HUES64 (cell line): Measurements from ENCODE around the gene PDE4DIP.
"Not testable (repeated sequence)": the region's sequence is repeated elsewhere in the genome, so short reads cannot be mapped to it uniquely, and the experiment has no call there.

Experiments used
- H3K27ac ChIP-seq: 2 replicates; pipeline ENCODE4 v1.7.0; 2013; ENCODE audit warnings: low read depth, low read length, inconsistent platforms
- H3K27me3 ChIP-seq: 2 replicates; pipeline ENCODE4 v1.6.1; 2013; ENCODE audit warnings: mild to moderate bottlenecking, low read length; ENCODE audit not compliant: insufficient read depth
- H3K36me3 ChIP-seq: 2 replicates; pipeline ENCODE4 v1.6.1; 2013; ENCODE audit warnings: mild to moderate bottlenecking, low read length; ENCODE audit not compliant: insufficient read depth
- H3K4me1 ChIP-seq: 2 replicates; pipeline ENCODE4 v1.6.1; 2013; ENCODE audit warnings: mild to moderate bottlenecking, low read length, moderate library complexity; ENCODE audit not compliant: insufficient read depth
- H3K4me3 ChIP-seq: 2 replicates; pipeline ENCODE4 v1.5.1; 2013; ENCODE audit warnings: mild to moderate bottlenecking, low read length, moderate library complexity
- H3K9ac ChIP-seq: 2 replicates; pipeline ENCODE4 v1.6.1; 2013; ENCODE audit warnings: mild to moderate bottlenecking, low read depth, low read length
- H3K9me3 ChIP-seq: 2 replicates; pipeline ENCODE4 v1.6.1; 2013; ENCODE audit warnings: low read depth, low read length; ENCODE audit not compliant: insufficient read depth
- WGBS: fragments of 150-250, 120-280 bp; methylation state at CpG from one replicate; pipeline ENCODE4 v1.1.7; 2013; ENCODE audit warnings: missing lambda C conversion rate; 5-methylcytosine and 5-hydroxymethylcytosine counted together

PDE4DIP gene

DNA sequence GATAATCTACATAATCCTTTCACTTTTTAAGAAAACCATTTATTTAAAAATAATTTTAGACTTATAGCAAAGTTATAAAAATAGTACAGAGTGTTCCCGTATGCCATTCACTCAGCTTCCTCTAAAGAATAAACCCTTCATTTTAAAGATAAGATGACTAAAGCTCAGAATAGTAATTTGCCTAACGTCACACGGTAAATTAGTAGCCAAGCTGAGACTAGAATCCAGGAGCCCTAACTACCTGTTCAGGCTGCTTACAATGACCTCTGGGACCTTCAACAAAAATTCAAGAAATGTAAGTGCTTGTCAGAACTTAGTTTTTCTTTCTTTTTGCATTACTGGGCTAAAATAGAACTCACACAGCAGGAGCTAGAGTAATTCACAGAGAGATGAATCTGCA, 56.5 kb downstream of the PDE4DIP start:
- no CpG with 5 or more reads among the region's 3 CpGs for WGBS
- H3K36me3 ChIP-seq, H3K27me3 ChIP-seq, H3K27ac ChIP-seq, H3K9me3 ChIP-seq, H3K9ac ChIP-seq, H3K4me3 ChIP-seq, H3K4me1 ChIP-seq: not testable (repeated sequence)

GRCh38 chr1:148901150-148901952, 57.1 kb downstream of the PDE4DIP start:
- not testable (repeated sequence) for H3K9ac ChIP-seq, H3K27me3 ChIP-seq, H3K4me3 ChIP-seq, H3K36me3 ChIP-seq, H3K27ac ChIP-seq, H3K4me1 ChIP-seq, H3K9me3 ChIP-seq
- WGBS, result 9% methylated on average over 1 of the region's 9 CpGs

DNA sequence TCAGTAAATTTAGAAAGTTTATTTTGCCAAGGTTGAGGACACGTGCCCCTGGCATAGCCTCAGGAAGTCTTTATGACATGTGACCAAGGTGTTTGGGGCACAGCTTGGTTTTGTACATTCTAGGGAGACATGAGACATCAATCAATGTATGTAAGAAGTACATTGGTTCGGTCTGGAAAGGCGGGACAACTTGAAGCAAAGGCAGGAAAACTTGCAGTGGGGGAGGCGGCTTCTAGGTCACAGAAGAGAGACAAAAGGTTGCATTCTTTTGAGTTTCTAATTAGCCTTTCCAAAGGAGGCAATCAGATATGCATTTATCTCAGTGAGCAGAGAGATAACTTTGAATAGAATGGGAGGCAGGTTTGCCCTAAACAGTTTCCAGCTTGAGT, 57.7 kb downstream of the PDE4DIP start:
- not testable (repeated sequence) for H3K9me3 ChIP-seq, H3K4me1 ChIP-seq, H3K9ac ChIP-seq, H3K36me3 ChIP-seq, H3K4me3 ChIP-seq, H3K27me3 ChIP-seq, H3K27ac ChIP-seq
- WGBS, result no CpG with 5 or more reads among the region's 4 CpGs

DNA sequence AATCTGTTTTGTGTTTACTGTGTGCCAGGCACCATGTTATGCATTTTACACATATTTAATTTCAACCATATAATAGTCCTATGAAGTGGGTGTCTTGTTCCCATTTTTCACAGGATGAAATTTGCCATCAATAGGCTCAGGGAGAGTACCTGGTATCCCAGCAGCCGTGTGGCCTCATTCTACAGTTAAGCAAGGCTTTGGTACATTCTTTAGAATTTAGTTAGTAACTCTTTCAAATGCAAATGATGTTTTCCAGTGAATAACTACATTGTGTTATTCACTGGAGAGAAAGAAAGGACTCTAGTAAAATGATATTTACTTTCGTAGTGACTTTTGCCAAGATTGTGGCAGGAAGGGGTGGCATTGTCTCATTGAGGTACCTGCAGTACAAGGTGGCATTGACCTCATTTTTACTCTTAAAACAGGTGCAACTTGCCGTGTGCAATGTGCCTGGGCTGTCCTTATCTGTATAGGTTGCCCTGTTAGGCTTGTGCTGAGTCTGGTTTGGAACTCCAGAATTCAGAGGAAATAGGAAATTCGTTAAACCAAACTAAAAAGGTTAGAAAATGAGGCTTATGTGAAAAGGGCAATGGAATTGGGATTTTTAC, 65.1 kb downstream of the PDE4DIP start:
- not testable (repeated sequence) for H3K27me3 ChIP-seq, H3K4me3 ChIP-seq, H3K27ac ChIP-seq, H3K9ac ChIP-seq, H3K9me3 ChIP-seq, H3K4me1 ChIP-seq, H3K36me3 ChIP-seq
- no CpG with 5 or more reads among the region's 4 CpGs for WGBS

- WGBS, result no CpG with 5 or more reads among the region's 5 CpGs
- H3K27ac ChIP-seq, H3K36me3 ChIP-seq: not testable (repeated sequence)
These were observed 67.2 kb downstream of the PDE4DIP start for GRCh38 chr1:148911303-148911928.

GRCh38 chr1:148916222-148916621, 72.0 kb downstream of the PDE4DIP start:
- not testable (repeated sequence) for H3K4me3 ChIP-seq, H3K27ac ChIP-seq, H3K36me3 ChIP-seq, H3K9ac ChIP-seq, H3K9me3 ChIP-seq, H3K4me1 ChIP-seq, H3K27me3 ChIP-seq
- WGBS, result no CpG with 5 or more reads among the region's 2 CpGs

More at GRCh38 chr1:148911303-148911928, 67.2 kb downstream of the PDE4DIP start:
- H3K27me3 ChIP-seq, H3K4me1 ChIP-seq, H3K9ac ChIP-seq, H3K4me3 ChIP-seq, H3K9me3 ChIP-seq: not testable (repeated sequence)

DNA sequence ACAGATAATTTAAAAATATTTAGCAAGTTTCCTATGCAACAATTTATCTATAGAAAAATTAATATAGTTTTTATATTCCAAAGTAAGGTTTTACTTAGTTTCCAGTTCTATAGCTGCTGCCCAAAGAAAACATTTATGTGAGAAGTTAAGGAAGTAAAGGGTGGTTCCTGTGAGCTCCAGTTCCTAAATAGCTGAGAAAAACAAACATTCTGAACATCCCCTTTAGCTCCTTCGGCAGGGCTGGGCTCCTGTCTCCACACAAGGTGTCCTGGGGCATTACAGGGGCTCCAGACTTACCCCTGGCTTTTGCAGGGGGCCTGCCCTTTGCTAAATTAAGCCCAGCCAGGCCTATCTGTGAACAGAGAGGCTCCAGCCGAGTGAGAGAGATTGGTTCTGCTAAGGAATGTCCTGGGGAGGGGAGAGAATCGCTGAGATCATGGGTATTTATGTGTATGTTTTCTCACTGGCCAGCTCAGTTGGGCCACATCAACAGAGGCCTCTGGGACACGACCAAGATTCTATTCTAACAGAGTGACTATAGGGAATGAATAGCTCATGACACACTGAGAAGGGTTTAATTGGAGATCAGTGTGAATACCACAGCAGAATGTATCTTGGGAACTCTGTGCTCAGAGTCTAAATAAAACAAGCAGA, 72.6 kb downstream of the PDE4DIP start:
- not testable (repeated sequence) for H3K27ac ChIP-seq, H3K27me3 ChIP-seq, H3K9me3 ChIP-seq, H3K4me3 ChIP-seq, H3K9ac ChIP-seq, H3K36me3 ChIP-seq, H3K4me1 ChIP-seq
- no CpG with 5 or more reads among the region's 4 CpGs for WGBS

DNA sequence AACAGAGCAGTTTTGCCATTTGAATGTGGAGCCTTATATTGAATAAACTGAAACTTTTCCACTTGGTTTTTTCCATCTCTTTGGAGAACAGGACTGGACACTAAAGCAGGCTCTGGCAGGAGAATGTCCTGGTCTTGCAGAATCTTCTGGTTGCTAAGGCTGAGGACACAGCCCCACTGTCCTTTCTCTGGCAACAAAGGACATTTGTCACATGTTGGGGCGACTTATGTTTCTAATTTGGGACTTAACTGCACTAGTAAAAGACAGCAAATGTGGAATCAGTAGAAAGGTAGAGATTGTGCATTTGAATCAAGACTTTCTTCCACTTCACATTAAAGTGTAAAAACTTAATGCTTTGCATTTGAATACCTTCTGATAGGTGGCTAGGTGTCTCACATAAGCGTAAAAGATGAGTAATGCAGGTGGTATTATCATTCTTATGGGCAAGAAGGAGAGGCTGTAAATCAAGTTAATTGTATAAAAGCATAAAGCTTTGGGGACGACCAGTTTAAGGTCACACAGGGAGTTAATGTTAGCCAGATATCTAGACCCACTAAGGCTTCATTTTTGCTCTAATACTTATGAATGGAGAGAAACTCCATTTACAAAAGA, 74.7 kb downstream of the PDE4DIP start:
- H3K27ac ChIP-seq, H3K4me1 ChIP-seq, H3K36me3 ChIP-seq, H3K9ac ChIP-seq, H3K27me3 ChIP-seq, H3K4me3 ChIP-seq, H3K9me3 ChIP-seq: not testable (repeated sequence)
- WGBS, result 56% methylated on average over 1 of the region's 3 CpGs

- H3K4me1 ChIP-seq, H3K27me3 ChIP-seq, H3K4me3 ChIP-seq, H3K9ac ChIP-seq, H3K9me3 ChIP-seq, H3K36me3 ChIP-seq, H3K27ac ChIP-seq: not testable (repeated sequence)
- WGBS, result no CpG with 5 or more reads among the region's 1 CpG
These were observed 76.8 kb downstream of the PDE4DIP start for GRCh38 chr1:148921047-148921446.

DNA sequence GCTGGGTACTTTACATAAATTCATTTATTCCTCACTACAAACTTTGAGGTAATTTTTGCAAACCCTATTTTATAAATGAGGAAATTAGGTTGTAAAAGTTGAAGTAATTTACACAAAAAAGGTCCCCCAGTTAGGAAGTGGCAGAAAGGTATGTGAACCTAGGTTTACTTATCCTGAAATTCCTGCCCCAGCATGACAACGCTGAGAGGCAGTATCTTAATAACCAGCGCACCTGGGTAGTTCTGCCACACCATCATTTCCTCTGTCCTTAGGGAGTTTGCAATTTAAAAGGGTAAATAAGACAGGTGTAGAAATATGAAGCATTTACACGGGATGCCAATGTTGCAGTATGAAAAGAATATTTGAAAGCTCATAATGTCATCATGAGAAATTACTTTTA, 79.6 kb downstream of the PDE4DIP start:
- H3K9me3 ChIP-seq, H3K27me3 ChIP-seq, H3K27ac ChIP-seq, H3K36me3 ChIP-seq, H3K4me3 ChIP-seq, H3K4me1 ChIP-seq, H3K9ac ChIP-seq: not testable (repeated sequence)
- WGBS, result 90% methylated on average over 1 of the region's 3 CpGs

- H3K27ac ChIP-seq, H3K9ac ChIP-seq, H3K4me3 ChIP-seq, H3K9me3 ChIP-seq, H3K36me3 ChIP-seq, H3K27me3 ChIP-seq, H3K4me1 ChIP-seq: not testable (repeated sequence)
- WGBS, result no CpG with 5 or more reads among the region's 1 CpG
These were observed 83.4 kb downstream of the PDE4DIP start for GRCh38 chr1:148927645-148928044.
